Activated B cell treated with CpG ODN at 0.5 μM for 24 hours (primary cell): ENCODE measurements around the gene C12orf56. TPM values are rescaled to one million over a fixed set of nuclear protein-coding genes. Genes with fewer than 3 reads are reported as not detected.
A peak's percentile ranks its signal among the peaks of the same experiment; 100 is the strongest.

ENCODE experiments used
- ATAC-seq: fragments of 200-7000 bp; cut with Tn5 transposase; one replicate; pipeline ENCODE4 v1.10.0; 2021; ENCODE audit warnings: low read depth, mild to moderate bottlenecking, moderate library complexity
- CTCF ChIA-PET: fragments of 350-600 bp; sonication (Branson Sonifier 250); formaldehyde crosslinking; loops from one replicate; lab custom pipeline; 2021; ENCODE audit warnings: antibody characterized with exemption; lab: Charles Lee
- POLR2A ChIA-PET: fragments of 350-600 bp; sonication (Branson Sonifier 250); formaldehyde crosslinking; loops from one replicate; lab custom pipeline; 2021; ENCODE audit warnings: antibody characterized with exemption; lab: Charles Lee
- DNase-seq: peaks from one replicate; pipeline ENCODE4 v3.0.0; 2022
- H3K27ac Mint-ChIP-seq: one replicate; pipeline ENCODE4 v1.8.0; 2020; ENCODE audit warnings: mixed read lengths
- H3K27me3 Mint-ChIP-seq: one replicate; pipeline ENCODE4 v1.8.0; 2021; ENCODE audit warnings: mixed read lengths
- H3K36me3 Mint-ChIP-seq: one replicate; pipeline ENCODE4 v1.8.0; 2021; ENCODE audit warnings: low read depth, mixed read lengths
- H3K4me1 Mint-ChIP-seq: one replicate; pipeline ENCODE4 v1.8.0; 2021; ENCODE audit warnings: mixed read lengths
- H3K4me3 Mint-ChIP-seq: one replicate; pipeline ENCODE4 v1.8.0; 2020; ENCODE audit warnings: mild to moderate bottlenecking, mixed read lengths
- H3K9me3 Mint-ChIP-seq: one replicate; pipeline ENCODE4 v1.8.0; 2020; ENCODE audit warnings: mixed read lengths
- intact Hi-C: fragments of 100-400 bp; cut with micrococcal nuclease; formaldehyde crosslinking; loops from one replicate; pipeline ENCODE4 v1.15.1; 2024
- total RNA-seq: library from RNA; stranded (reverse); gene quantifications from 2 replicates; pipeline ENCODE4 v1.2.3, GENCODE V29; 2022
- TF ChIP-seq, protein P1 (sequence below): fragments of 200-600 bp; IDR thresholded peaks from one replicate; pipeline ENCODE4 v1.8.0; 2022; ENCODE audit warnings: antibody characterized with exemption, mild to moderate bottlenecking

C12orf56 gene
- total RNA-seq, 1 donor from 2014 or later, result not detected

DNA sequence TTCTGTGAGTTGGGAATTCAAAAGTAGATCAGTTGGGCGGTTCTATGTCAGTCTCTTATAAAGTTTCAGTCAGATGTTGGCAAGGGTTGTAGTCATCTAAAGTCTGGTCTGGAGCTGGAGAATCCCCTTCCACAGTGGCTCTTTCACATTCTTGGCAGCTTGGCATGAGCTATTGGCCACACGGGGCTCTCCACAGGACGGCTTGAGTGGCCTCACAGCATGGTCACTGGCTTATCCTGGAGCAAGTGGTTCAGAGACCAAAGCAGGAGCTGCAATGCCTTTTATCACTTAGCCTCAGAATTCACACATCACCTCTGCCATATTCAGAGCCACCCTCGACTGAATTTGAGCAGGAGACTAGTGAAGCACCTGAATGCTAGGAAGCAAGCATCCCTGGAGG is 161.3 kb downstream of the C12orf56 start:
- no peak for DNase-seq
- no peak overlapping the region for H3K27ac Mint-ChIP-seq
- ChIA-PET CTCF (no interaction called here), POLR2A (no interaction called here)
- intact Hi-C loops, result no loop called here
- H3K9me3 Mint-ChIP-seq, result no peaks in the 10 kb centered on the region
- H3K4me1 Mint-ChIP-seq, result no peaks in the 10 kb centered on the region
- H3K36me3 Mint-ChIP-seq, result no peaks in the 10 kb centered on the region
- no peaks in the 10 kb centered on the region for H3K27me3 Mint-ChIP-seq
- H3K4me3 Mint-ChIP-seq, result no peak overlapping the region
- TF ChIP-seq, protein P1, sequence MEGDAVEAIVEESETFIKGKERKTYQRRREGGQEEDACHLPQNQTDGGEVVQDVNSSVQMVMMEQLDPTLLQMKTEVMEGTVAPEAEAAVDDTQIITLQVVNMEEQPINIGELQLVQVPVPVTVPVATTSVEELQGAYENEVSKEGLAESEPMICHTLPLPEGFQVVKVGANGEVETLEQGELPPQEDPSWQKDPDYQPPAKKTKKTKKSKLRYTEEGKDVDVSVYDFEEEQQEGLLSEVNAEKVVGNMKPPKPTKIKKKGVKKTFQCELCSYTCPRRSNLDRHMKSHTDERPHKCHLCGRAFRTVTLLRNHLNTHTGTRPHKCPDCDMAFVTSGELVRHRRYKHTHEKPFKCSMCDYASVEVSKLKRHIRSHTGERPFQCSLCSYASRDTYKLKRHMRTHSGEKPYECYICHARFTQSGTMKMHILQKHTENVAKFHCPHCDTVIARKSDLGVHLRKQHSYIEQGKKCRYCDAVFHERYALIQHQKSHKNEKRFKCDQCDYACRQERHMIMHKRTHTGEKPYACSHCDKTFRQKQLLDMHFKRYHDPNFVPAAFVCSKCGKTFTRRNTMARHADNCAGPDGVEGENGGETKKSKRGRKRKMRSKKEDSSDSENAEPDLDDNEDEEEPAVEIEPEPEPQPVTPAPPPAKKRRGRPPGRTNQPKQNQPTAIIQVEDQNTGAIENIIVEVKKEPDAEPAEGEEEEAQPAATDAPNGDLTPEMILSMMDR, result no peak
- no peak for ATAC-seq

DNA sequence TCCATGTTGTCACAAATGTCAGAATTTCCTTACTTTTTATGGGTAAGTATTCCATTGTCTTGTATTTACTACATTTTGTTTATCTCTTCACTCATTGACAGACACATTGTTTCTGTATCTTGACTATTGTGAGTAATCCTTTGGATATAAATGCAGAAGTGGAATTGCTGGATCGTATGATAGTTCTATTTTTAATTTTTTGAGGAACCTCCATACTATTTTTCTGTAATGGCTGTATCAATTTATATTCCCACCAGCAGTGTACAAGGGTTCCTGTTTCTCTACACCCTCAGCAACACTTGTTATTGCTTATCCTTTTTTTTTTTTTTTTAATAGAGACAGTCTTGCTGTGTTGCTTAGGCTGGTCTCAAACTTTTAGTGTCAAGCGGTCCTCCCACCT is 164.9 kb downstream of the C12orf56 start:
- Mint-ChIP-seq H3K27me3 (no peaks in the 10 kb centered on the region), H3K9me3 (no peaks in the 10 kb centered on the region), H3K4me1 (peaks cover 16% of the 10 kb centered on the region), H3K4me3 (no peak overlapping the region), H3K27ac (no peak overlapping the region), H3K36me3 (peaks cover 6% of the 10 kb centered on the region)
- DNase-seq (no peak), ATAC-seq (no peak)
- ChIA-PET CTCF (no interaction called here), POLR2A (no interaction called here)
- TF ChIP-seq, protein P1, result no peak
- intact Hi-C loops, result no loop called here

DNA sequence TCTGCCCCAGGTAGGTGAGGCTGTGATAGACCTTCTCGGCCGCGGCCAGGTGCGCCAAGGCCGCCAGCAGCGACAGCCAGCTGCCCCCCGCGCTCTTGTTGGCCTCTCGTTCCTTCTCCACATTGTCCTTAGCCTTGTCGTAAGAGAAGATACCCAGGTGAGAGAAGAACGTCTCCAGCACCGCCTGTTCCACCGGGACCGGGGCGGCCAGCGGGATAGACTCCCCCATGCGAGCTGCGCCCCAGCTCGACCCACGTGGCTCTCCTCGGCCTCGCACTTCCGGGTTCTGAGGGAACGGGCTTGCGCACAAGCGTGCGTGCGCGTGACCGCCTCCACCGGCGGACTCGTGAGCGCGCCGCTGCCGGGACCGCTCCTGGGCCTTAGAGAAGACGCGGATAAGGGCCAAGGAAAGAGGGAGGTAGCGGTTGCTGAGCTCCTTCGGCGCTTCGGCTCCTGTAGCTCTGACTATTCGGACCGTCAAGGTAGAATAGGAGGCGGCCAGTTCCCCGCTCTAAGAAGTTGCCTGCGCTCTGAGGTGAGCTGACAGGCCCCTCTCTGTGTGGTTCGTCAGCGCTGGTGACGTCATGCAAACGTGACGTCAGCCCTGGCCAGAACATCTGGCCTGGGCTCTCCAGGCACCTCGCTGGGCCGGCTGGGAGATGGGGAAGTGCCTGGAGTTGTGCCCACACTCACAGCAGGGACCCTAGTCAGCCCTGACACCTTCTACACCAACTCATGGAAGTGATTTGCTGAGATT is 168.4 kb downstream of the C12orf56 start, which contains the start of gene KICS2:
KICS2 (minus strand) TSS at position 288 of the 757 bp plus-strand sequence; CDS start at position 229, 59 bp downstream.
- intact Hi-C loops, result loop anchor here (1.0 to 5.0 kb wide), 10 partner anchors 182 to 1962 kb away; partner anchors contain the start of genes GNS, LEMD3, MON2 and RXYLT1
- CTCF ChIA-PET, result interaction anchor here (1.0 kb wide), 1 partner anchor 33 kb away, joined by 3 read pairs; no protein-coding TSS in a partner anchor

DNA sequence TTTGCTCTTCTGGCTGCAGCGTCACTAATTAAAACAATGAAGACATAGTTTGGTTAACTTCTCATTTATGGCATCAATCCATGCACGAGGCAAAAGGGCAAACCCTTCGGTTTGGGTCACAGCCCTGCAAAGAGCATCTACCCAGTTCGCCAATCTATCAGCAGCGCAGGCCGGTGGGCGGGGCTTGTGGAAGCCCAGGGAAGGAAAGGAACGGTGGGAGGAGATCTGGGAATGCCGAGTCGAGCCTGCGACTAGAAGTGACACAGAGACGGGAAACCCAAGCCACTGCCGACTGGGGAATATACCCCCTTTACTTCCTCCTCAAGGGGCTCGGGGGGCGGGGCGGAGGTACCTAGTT is 168.9 kb downstream of the C12orf56 start:
- DNase-seq (peak; percentile 58), ATAC-seq (peak; percentile 35)
- Mint-ChIP-seq H3K27me3 (no peaks in the 10 kb centered on the region), H3K4me3 (peak overlapping the region; percentile 96), H3K9me3 (no peaks in the 10 kb centered on the region), H3K27ac (peak overlapping the region; percentile 97), H3K4me1 (peaks cover 27% of the 10 kb centered on the region), H3K36me3 (peaks cover 6% of the 10 kb centered on the region)
- CTCF ChIA-PET, result no interaction called here
- TF ChIP-seq, protein P1, result no peak
- intact Hi-C loops, result loop anchor here (1.0 to 5.0 kb wide), 10 partner anchors 183 to 1961 kb away; partner anchors contain the start of genes GNS, LEMD3, MON2 and RXYLT1
- POLR2A ChIA-PET, result interaction anchor here (0.7 to 1.5 kb wide), 7 partner anchors 16 to 1619 kb away, joined by 3 to 8 read pairs (median 4); partner anchors contain the start of genes LEMD3, SRGAP1 and XPOT

More for the DNA sequence above, 168.4 kb downstream of the C12orf56 start, which contains the start of gene KICS2:
- Mint-ChIP-seq H3K4me3 (peak within 1 kb of the TSS; percentile 96), H3K27me3 (no peaks in the 10 kb centered on the region), H3K36me3 (peaks cover 6% of the 10 kb centered on the region), H3K9me3 (no peaks in the 10 kb centered on the region), H3K27ac (peak within 1 kb of the TSS; percentile 97), H3K4me1 (peaks cover 27% of the 10 kb centered on the region)
- TF ChIP-seq, protein P1, result no peak
- POLR2A ChIA-PET, result interaction anchor here (0.7 to 1.5 kb wide), 7 partner anchors 17 to 1619 kb away, joined by 3 to 8 read pairs (median 4); partner anchors contain the start of genes LEMD3, SRGAP1 and XPOT
- DNase-seq (peak; percentile 90), ATAC-seq (peak; percentile 86)

DNA sequence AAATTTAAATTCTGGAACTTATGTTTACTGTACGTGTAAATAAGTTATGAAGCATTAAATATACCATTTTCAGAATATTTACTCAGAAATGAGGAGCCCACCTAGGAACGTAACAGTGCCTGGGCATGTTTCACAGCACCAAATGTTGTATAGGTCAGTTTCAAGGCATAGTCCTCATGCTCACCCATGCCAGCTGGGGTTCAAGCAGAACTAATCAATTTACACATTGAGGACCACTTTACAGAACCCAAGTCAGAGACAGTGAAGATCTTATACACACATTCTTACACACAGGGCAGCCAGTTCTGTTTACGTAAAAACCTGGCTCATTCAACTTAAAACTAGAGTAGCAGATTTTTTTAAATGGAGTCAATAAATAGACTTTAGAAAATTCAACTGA is 170.5 kb downstream of the C12orf56 start:
- POLR2A ChIA-PET, result no interaction called here
- Mint-ChIP-seq H3K4me3 (no peak overlapping the region), H3K27ac (no peak overlapping the region)

More for the DNA sequence above, 170.5 kb downstream of the C12orf56 start:
- Mint-ChIP-seq H3K9me3 (no peaks in the 10 kb centered on the region), H3K27me3 (no peaks in the 10 kb centered on the region), H3K4me1 (peaks cover 27% of the 10 kb centered on the region), H3K36me3 (peaks cover 10% of the 10 kb centered on the region)
- TF ChIP-seq, protein P1, result no peak
- intact Hi-C loops, result loop anchor here (5.0 kb wide), 4 partner anchors 232 to 1753 kb away; partner anchors contain the start of genes GNS, MON2 and TBK1
- ATAC-seq (no peak), DNase-seq (no peak)
- CTCF ChIA-PET, result no interaction called here
